ENCODE measurements around the gene ARL6IP5.

The ARL6IP5 gene

DNA sequence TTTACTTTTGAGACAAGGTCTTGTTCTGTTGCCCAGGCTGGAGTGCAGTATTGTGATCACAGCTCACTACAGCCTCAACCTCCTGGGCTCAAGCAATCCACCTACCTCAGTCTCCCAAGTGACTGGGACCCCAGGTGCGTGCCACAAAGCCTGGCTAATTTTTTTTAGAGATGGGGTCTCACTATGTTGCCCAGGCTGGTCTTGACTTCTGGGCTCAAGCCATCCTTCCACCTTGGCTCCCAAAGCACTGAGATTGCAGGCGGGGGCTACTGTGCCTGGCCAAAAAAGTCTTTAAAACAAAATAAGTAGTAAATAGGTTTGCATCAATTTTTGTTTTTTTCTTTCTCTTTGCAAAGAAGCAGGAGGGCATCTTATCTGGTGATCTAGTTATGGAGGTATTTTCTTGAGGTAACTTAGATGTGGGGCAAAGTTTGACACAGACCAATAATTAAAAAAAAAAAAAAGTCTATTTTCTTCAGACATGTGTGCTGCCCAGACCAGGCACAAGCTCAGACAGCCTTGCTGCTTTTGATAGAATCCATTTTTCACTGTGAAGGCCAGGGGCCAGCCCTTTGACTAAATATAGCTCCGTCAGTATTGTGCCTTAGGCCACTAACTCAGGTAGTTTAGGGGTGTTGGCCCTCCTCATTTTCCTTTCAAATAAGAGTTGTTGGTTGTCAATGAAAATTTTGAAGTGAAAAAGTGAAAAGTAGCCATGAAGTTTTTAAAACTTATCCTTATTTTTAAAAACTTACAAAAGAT, 2.5 kb downstream of the ARL6IP5 start:
- no peak for DNase-seq

DNA sequence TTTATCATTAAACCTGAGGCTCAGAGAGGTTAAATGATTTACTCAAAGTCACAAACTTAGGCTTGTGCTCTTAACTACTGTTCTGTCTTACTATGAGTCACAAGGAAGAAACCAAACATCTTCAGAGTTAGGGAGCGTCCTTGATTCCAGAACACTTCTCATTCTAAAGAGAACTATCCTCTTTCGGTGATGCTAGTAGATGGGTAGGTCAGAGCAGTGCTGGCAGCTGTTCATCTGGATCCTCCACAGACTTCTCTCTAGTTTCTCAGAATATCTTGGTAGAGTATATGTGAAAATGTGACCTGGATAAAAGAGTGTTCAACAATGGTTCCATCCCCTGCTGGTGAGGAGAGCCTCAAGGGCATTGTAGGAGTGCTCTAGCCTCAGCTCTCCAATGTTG, 3.3 kb downstream of the ARL6IP5 start:
- no peak for DNase-seq

DNA sequence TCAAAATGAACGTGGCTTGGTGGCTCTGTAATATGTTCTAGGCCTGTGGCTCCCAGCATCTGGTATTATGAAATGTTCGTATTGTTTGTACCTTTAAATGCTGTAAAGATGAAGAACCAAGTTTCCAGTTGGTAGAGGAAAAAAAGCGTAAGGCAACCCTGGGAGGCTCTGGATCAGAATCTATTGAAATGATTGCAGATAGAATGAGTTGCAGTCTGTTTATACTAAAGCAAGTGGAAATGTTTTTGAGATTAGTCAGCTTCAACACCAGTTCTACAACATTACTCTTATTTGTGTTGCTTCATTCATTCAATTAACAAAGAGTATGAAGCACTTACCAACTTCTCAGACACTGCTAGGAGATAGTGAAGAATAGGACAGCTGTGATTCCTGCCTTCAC, 5.3 kb downstream of the ARL6IP5 start:
- no peak for DNase-seq

DNA sequence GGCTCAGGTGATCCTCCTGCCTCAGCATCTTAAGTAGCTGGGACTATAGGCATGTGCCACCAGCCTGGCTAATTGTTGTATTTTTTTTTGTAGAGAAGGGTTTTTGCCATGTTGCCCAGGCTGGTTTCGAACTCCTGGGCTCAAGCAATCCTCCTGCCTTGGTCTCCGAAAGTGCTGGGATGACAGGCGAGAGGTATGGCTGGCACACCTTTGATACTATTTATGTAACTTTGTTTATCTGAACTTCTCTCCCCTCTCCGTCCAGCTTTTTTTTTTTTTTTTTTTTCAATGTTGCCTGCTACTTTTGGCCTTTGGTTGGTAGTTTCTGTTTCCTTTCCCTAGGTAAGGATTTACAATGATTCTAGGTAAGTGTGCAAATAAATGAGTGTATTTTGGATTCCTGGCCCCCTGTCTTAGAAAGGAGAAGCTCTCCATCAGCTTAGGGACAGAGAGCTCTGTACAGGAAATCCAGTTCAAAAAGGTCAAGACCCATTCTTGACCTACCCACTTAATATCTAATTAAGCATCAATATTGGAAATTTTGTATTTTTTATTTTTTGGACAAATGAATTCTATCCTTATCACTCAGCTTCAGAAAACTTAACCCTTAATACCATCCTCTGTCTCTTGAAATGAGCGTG, 6.8 kb downstream of the ARL6IP5 start:
- DNase-seq = no peak

DNA sequence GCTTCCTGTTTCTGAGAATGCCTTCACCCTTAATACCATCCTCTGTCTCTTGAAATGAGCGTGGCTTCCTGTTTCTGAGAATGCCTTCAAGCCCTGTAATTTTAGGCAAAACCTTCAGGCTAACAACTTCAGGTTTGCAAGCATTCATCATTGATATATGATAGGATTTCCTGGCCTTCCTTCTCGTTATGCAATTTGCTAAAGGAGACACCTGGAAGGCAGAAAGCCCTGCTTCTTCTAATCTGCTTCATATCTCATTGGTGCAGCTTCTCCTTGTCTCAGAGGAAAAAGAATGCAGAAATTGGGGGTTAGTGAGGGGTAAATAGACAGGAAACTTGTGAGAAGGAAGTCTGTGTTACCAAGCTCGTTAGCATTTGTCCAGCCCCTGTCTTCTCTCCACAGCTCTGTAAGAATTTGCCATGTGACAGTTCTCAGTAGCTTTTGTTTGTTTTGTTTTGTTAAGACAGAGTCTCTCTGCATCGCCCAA, 7.3 kb downstream of the ARL6IP5 start:
- no peak for DNase-seq

DNA sequence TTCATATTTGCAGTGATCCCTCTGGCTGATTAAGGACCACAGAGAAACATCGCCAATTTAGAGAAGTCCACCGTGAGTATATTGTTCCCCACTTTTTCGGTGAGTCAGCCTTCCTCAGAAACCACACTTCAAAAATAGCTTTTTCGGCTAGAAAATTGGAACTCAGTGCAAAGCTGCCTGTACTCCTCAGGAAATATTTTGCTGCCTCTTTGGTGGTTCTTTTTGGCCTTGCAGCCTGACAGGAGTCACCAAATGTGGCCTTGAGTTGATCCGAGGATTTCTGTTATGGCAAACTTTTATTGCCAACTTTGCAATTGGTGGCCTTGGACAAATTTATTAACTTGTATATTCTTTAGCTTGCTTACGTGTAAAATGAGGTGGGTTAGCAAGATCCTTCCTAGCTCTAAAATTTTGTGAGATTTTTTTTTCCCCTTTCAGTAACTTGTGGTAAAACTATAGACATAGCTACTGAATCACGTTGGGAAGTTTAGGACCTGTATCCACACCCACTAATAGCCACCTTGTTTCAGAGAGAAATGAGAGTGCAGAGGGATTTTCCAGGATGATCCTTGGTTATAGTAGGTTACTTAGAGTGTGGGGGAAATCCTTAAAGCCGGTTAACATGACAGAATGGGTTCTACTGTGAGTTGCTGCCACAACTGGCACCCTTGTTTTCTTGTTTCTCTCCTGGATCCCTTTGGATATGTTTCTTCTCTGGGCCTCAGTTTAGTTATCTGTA, 9.9 kb downstream of the ARL6IP5 start:
- DNase-seq = no peak

DNA sequence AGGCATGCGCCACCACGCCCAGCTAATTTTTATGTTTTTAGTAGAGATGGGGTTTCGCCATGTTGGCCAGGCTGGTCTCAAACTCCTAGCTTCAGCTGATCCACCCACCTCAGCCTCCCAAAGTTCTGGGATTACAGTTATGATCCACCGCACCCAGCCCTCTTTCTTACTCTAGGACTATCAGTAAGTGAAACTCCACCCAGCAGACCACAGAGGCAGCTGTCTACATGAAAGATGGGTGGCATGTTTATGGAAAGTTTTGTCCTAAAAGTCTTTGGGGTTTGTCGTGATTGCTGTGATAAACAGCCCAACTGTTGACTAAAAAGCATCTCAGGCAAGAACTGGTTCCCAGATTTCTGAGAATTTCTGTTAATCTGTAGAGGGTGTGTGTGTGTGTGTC, 10.9 kb downstream of the ARL6IP5 start:
- no peak for DNase-seq

DNA sequence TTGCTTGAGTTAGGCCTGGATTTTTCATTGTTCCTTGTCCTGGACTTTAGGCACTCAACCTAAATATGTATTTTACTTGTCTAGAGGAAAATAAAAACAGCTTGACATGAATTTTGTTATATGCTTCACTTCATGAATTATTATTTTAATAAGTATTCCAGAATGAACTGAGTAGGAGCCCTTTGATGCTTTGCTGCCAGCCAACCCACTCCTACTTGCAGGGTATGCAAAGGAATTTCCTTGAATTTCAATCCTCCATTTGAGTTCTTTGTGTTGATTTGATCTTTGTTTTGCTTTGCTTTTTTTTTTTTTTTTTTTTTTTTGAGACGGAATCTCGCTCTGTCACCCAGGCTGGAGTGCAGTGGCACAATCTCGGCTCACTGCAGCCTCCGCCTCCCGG, 11.6 kb downstream of the ARL6IP5 start:
- no peak for DNase-seq

DNA sequence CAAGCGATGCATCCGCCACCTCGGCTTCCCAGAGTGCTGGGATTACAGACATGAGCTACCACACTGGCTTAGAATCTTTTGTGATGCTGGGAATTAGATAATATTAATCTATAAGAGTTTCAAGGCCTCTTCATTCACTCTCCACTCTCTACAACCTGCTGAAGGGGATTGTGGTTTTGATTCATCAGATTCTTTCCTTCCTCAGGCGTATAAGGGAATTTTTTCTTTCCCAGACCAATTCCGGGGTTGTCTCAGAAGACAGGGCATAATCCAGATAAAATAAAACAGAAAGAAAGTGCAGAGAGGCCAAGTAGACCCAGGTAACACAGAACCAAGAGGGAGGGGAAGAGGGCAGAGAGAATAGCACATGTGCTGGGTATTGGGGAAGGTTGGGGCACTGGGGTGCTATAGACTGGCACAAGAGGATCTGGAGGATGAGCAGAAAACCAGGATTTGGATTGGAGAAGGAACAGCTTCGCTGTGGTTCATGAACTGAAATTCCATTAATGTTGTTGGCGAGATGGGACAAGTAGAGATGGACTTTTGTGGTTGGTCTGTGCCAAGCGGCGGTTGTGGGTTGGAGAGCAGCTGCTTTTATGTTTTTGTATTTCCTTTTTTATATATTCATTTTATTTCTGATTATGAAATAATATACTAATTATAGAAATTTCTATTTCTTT, 12.8 kb downstream of the ARL6IP5 start:
- no peak for DNase-seq

DNA sequence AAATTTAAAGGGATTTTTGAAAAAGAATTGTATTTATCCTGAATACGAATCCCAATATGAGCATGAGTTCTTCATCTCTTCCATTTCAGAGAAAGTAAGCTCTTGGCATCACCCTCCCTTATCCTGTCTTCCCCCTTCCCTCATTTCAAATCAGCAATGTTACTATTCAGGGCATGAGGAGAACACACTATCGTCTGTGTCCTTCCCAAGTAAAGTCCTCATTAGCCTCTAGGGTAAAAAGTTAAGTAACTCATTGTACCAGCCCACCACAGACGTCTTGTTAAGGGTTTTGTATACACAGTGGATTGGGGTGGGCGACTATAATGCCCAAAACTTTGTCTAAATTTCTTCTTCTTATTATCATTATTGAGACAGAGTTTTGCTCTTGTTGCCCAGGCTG, 14.8 kb downstream of the ARL6IP5 start:
- DNase-seq = no peak

DNA sequence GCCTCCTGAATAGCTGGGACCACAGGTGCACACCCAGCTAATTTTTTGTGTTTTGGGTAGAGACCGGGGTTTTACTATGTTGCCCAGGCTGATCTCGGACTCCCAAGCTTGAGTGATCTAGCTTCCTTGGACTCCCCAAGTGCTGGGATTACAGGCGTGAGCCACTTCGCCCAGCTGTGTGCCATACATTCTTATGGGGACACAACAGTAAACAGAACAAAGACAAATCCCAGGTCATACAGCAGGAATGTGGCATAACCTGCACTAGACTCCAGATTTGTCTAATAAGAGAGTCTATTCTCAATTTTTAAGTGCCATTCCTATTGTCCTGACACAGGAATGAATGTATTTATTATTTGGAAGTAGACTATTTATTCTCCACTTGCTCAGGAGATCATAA, 17.6 kb downstream of the ARL6IP5 start:
- no peak for DNase-seq

DNA sequence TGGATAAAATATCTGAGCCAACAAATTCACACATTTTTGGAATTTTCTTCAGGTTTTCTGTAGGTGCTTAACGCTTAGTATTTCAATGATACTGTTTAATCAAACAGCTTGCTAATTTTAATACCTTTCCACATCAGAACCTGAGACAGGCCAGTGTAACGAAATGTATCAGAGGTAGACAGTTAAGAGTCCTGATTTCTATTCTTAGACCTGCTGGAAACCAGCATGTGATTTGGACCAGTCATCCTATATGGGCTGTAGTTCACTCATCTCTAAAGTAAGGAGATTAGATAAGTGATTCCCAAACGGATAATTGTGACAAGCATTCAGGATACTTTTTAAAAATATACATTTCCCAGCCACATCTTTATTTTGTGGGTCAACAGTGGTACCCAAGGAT, 18.4 kb downstream of the ARL6IP5 start:
- DNase-seq = no peak

DNA sequence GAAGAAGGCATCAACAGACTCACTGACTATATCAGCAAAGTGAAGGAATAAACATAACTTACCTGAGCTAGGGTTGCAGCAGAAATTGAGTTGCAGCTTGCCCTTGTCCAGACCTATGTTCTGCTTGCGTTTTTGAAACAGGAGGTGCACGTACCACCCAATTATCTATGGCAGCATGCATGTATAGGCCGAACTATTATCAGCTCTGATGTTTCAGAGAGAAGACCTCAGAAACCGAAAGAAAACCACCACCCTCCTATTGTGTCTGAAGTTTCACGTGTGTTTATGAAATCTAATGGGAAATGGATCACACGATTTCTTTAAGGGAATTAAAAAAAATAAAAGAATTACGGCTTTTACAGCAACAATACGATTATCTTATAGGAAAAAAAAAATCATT, 19.8 kb downstream of the ARL6IP5 start:
- no peak for DNase-seq

DNA sequence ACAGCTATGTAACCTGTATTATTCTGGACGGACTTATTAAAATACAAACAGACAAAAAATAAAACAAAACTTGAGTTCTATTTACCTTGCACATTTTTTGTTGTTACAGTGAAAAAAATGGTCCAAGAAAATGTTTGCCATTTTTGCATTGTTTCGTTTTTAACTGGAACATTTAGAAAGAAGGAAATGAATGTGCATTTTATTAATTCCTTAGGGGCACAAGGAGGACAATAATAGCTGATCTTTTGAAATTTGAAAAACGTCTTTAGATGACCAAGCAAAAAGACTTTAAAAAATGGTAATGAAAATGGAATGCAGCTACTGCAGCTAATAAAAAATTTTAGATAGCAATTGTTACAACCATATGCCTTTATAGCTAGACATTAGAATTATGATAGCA, 20.6 kb downstream of the ARL6IP5 start:
- no peak for DNase-seq

DNA sequence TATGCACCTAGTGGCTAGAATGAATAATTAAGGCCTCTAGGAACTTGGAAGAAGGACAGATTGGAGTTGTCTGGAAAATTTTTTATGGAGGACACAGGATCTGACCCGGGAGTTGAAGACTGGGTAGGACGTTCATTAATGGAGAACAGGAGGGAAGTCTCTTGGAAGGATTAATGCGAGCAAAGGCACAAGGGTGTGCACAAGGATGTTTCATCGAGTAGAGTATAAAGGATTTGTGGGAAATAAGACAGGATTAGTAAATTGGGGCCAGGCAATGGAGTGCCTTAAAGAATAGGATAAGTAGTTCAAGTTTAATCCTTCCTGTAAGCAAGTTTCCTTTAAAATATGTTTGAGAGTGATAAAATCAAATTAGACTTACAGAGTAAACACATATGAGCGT, 23.1 kb downstream of the ARL6IP5 start:
- DNase-seq = no peak

DNA sequence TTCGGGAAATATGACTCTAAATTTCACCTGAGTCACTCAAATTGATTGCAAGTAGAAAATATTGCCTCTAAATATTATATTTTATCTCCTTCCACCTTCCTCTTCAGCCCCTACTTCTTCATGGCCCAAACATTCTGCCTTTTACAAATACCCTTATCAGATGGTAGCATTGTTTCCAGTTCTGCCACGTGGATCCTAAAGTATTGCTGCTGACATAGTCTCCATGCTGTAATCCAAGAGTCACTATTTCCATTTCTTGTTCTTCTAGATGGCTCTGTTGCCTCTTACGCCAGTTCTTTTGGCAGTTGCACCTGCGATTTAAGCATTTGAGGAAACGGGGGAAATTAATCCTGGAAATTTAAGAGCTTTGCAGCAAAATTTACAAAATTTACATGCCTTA, 24.1 kb downstream of the ARL6IP5 start:
- no peak for DNase-seq

DNA sequence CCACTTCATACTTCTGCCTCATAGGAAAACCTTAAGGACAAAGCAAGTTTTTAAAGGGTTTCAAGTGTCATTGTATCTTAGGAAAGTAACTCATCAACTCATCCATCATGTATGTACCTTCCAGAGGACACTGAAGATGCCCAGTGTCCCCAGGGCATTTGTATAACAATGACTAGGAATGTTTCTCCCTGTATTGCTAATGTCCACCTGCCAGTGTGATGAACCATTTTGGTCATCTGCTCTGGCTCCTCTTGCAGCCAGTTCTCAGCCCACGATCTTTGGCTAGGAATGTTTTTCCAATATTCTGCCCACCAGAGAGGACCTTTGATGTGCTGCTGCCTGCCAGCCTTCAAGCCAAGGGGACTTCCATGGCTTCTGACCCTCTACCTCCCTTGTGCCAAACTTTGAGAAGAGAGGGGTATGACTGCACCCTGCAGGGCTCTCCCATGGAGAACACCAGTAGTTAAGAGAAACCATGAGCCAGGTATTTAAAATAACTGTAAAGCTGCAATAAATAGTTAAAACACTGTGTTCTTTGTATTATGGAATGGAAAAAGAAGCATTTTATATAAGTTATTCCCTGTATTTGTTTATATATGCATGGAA, 26.3 kb downstream of the ARL6IP5 start:
- no peak for DNase-seq

DNA sequence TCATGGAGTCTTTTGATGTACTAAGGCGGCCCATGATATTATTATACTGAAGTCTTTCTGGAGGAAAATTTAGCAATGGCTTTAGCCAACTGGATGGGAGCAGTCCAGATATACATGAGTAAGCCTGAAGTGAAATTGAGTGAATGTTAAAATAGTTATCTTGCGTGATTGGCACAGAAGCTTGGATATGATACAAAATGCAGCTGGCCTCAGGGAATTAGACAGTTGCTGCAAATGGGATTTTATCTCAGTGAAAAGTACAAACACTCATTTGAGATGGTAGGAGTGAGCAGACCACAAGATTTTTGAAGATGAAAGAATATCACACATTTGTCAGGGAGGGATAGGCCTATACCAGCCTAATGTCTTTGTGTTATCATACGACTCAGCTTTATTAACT, 28.8 kb downstream of the ARL6IP5 start:
- DNase-seq = no peak

DNA sequence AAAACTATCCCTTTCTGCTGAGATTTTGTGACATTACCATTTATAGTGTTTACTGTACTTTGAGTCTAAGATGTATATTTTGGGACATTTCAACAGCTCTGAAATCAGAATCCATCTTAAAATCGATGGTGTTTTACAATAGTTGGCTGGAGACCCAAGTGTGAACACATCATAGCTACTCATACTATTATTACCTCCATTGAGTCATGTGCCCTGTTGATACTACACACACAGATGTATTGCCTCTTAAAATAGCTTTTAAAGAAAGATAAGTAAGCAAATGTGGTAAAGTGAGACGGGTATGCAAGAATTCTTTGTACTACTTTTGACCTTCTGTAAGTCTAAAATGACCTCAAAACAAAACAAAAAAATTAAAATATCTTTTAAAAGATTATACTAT, 31.0 kb downstream of the ARL6IP5 start:
- DNase-seq = no peak

DNA sequence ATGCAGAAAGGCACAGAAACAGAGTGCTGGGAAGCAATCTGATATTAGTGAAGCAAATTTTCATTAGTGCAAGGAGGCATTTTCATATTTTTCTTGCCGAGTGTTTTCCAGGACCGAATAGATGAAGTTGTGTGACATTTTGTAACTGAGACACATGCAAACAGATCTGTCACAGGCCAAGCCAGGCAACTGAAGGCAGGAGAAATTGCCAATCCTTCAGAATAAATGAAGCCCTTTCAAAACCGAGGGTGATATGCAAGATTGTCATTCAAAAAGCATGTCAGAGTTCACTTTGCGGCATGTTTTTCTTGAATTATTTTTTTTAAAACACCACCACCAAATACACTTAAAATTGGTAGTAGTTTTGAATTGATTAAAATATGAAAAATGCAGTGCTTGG, 31.4 kb downstream of the ARL6IP5 start:
- no peak for DNase-seq

DNA sequence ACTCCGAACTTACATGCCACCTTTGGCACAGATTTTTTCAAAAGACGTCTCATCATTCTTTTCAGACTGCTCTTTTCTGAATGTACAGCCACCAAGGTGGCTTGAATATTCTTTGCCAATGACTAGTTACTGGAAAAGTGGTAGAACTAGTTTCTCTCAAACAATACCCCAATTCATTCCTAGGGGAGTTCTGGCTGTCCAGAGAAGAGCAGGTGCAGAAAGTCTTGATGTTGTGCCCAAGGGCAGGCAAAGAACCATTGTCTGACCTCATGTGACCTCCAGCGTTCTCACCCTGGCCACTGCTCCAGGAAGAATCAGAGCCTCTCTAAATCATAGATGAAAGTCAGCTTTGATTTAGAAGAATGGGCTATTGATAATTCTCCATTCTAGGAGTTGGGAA, 32.2 kb downstream of the ARL6IP5 start:
- DNase-seq = no peak

DNA sequence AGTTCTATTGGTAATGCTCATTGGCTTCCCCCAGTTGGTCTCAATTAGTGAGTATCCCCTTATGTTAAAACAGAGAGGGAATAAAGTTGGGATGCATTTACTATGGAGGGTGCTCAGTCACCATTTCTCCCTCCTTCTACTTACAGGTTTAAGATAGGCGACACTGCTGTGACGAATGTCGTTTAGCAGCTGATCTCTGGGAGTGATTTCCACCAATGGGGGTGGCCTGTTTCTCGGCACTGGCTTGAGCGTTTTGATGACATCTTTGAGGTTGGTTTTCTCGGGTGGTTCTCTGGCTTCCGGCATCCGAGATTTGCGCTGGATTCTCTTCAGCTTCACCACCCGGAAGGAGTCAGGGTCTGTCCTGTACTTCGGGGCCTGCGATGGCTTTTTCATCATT, 33.8 kb downstream of the ARL6IP5 start:
- DNase-seq = no peak

DNA sequence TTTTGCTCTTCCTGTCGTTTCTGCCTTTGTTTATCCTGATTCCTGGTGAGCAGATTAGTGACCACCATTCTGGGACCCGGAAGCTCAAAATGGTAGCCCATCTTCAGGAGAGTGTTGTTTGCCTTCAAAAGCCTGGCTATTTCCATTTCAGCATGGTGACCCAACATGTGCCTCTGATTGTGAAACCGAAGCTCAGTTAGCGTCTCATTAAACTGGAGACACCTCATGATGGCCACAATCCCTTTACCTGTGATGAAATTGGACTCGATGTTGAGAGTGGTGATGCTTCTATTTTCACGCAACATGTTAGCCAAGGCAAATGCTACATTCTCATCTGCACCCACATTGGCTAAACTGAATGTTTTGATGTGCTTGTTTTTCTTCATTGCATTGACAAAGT, 34.4 kb downstream of the ARL6IP5 start:
- no peak for DNase-seq
